ENCODE data around the gene CS.
A peak's percentile ranks its signal among the peaks of the same experiment; 100 is the strongest.
"Not testable (repeated sequence)": the region's sequence is repeated elsewhere in the genome, so short reads cannot be mapped to it uniquely, and the experiment has no call there.

CS gene

GRCh38 chr12:56299853-56300643, at the start of gene CS:
CS (minus strand) TSS chr12:56300330; CDS start chr12:56300201, 129 bp downstream.
- peak; percentile 97 for DNase-seq

- no peak for DNase-seq
These were observed 48.6 kb upstream of the CS start for GRCh38 chr12:56348776-56349175.

GRCh38 chr12:56347255-56347654, 47.1 kb upstream of the CS start:
- not testable (repeated sequence) for DNase-seq

DNA sequence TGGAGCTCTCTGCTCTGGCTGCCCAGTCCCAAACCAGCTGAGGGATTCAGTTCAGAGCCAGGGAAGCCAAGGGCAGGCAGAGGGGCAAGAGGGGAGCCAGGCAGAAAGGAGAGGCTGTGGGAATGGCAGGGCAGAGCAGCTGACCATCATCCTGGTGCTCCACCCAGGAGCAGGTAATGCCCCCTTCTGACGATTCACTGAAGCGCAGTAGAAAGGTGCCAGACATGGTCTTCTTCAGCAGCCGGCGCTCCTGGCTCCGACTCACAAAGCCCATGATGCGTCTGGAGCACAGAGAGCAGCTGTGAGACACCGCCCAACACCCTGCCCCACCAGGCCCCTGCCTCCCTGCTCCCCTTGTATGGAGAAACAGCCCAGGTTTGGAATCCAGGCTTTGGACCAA, 46.5 kb upstream of the CS start:
- no peak for DNase-seq

- not testable (repeated sequence) for DNase-seq
These were observed 42.2 kb upstream of the CS start for GRCh38 chr12:56342290-56342689.

DNA sequence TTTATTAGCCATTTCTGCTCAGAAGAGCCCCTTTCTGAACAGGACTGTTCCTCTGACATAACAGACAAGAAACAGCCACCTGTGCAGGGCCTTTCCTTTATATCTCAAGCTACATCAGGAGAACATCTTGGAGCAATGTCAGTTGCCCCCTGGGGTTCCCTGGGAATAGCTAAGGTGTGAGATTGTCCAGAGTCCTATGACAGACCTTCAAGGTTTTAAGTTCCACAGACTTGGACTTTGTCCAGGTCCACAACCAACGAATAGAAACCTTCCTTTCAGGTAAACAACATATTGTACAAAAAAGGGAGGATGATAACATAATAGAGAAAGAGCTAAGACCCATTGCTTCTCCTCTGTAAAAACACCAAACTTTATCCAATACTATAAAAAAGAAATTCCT, 41.5 kb upstream of the CS start:
- no peak for DNase-seq

GRCh38 chr12:56339158-56339422, 39.0 kb upstream of the CS start:
- no peak for DNase-seq

DNA sequence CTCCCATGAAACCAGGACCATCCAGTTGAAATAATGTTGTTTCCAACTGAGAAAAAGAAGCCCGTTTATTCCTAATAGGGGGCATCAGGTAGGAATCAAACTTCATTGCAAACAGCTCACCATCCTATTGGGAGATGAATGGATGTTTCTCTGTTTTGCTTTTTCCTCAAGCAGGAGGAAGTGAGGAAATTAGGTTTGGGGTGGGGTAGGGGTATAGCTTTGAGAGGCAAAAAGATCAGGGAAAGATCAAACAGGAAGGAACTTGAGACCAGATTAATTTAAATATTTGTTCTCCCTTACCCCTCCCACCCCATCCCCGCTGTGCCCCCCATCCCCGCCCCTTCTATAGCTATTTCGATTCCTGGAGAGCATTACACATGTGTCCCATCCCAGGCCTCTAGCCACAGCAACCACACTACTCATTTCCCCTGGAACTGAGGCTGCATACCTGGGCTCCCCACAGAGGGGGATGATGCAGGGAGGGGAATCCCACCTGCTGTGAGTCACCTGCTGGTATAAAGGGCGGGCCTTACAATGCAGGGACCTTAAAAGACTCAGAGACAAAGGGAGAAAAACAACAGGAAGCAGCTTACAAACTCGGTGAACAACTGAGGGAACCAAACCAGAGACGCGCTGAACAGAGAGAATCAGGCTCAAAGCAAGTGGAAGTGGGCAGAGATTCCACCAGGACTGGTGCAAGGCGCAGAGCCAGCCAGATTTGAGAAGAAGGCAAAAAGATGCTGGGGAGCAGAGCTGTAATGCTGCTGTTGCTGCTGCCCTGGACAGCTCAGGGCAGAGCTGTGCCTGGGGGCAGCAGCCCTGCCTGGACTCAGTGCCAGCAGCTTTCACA, 38.4 kb upstream of the CS start, which contains the start of gene IL23A:
Gene IL23A, plus strand, starts transcription at position 577 of the 850 bp plus-strand sequence. Its CDS starts 161 bp downstream, at position 738.
- DNase-seq, result peak; percentile 80

DNA sequence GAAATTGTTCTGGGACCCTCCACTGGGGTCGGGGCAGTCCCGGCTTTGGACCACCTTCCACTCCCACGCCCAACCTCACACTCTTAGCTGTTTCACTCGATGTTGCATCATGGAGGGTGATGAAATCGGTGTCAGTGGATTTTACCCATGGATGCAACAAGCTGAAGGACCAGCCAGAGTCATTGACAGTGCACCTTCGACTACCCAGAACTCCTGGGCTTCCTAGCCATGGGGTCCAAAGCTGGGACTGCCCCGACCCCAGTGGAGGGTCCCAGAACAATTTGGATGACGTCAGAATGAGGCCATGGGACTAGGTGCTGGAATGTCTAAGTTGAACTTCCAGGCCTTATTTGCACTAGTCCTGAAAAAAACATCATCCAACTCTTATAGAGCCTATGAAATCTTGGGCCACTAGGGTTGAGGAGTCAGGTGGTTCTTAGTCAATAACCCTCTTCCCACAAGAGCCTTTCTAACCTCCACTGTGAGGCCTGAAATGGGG, 37.7 kb upstream of the CS start:
- no peak for DNase-seq

DNA sequence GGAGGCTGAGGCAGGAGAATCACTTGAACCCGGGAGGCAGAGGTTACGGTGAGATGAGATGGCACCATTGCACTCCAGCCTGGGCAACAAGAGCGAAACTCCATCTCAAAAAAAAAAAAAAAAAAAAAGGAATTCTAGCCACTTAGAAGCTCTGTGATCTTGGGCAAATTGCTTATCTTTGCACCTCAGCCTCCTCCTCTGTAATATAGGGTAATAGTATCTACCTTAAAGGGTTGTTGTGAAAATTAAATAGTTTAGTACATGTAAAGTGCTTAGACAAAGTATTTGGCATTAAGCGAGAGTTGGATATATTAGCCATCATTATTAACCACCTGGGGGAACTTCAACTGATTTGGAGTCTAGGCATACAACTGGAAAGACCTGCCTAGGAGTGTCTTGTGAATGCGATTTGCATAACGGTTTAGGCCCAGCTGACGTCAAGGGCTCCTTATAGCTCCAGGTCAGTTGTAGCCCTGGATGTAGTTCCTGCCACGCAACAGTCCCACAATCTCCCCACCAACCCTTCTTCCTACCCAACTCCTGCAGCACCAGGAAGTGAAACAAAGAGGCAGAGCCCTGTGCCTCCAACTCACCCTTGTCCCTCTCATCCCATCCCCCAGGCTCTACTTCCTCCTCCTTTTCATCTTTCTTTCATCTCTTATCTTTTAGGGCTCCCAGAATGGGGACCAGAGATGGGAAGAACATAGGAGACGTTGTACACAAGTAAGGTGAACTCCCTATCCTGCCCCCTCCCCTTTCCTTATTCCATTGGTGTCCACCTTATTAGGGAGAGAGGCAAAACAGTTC, 36.4 kb upstream of the CS start:
- DNase-seq, result no peak

DNA sequence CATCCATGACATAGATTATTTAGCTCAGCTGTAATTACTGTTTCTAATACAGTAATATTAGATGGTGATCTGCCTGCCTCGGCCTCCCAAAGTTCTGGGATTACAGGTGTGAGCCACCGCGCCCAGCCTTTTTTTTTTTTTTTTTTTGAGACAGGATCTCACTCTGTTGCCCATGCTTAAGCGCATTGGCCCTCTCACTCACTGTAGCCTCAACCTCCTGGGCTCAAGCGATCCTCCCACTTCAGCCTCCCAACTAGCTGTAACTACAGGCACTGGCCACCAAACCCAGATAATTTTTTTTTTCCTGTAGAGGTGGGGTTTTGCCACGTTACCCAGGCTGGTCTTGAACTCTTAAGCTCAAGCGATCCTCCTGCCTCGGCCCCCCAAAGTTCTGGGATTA, 35.4 kb upstream of the CS start:
- DNase-seq, result not testable (repeated sequence)

GRCh38 chr12:56334490-56334793, 34.3 kb upstream of the CS start:
- DNase-seq, result no peak

DNA sequence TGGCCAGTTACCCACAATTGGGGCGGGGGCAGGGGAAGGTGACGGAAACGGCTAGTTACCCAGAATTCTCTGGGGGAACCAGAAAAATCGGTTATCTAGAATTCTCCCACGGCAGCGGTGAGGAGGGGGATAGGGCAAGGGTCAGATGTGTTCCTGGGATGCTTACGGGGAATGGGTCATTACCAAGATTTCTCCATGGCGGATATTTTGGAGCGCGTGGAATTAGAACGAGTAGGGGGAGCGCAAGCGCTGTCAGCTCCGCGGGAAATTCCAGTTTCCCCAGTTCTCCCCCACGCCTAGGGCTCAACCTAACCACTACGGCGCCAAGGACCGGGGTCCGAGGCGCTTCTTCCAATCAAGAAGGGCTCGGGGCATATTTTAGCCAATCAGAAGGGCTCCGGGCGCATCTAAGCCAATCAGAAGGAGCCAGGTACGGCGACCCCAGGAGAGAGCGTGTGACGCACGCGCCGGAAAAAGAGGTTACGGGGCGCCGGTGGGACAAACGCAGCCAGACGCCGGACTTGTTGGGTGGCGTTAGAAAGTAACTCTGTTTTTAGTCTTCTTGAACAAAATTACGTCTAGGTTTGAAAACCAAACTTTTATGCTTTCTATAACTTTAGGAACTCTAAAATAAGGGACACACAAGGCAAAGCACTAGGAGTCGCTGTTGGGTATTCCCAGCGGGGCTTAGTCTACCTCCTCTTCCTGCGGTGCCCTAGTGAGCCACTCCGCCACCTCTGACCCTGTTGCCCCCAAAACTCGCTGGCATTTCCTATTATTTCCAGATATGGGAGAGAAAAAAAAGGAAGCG, 33.8 kb upstream of the CS start, which contains the start of gene PAN2:
Gene PAN2, minus strand, starts transcription at position 322 of the 811 bp plus-strand sequence. CDS start 906 bp downstream, outside the sequence.
- peak; percentile 87 for DNase-seq

- DNase-seq, result no peak
These were observed 33.1 kb upstream of the CS start for GRCh38 chr12:56333197-56333678.

DNA sequence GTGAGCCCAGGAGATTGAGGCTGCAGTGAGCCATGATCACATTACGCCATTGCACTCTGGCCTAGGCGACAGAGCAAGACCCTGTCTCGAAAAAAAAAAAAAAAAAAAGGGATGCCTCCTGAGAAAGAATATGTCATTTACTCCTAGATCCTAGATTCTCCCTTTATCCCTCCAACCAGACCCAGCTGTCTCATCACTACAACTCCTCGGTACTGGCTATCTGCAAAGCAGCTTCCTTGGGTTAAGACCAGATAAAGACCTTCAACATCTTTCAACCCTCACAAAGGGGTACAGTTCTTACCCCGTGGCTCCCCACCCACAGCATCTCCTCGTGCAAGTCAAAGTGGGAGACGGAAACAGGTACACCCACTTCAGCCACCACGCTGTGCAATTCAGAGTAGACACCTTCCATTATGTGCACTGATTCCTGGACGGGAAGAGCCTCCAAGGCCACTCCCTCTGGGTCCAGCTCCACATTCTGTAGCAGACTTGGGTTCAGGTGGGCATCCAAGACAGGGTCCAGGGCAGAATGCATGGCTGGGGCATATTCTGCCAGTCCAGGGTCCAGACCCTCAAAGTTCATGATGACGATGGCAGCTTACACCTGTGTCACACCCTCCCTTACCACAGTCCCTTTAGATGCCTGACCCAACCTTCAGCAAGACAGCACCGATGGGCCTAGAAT, 32.5 kb upstream of the CS start:
- no peak for DNase-seq

DNA sequence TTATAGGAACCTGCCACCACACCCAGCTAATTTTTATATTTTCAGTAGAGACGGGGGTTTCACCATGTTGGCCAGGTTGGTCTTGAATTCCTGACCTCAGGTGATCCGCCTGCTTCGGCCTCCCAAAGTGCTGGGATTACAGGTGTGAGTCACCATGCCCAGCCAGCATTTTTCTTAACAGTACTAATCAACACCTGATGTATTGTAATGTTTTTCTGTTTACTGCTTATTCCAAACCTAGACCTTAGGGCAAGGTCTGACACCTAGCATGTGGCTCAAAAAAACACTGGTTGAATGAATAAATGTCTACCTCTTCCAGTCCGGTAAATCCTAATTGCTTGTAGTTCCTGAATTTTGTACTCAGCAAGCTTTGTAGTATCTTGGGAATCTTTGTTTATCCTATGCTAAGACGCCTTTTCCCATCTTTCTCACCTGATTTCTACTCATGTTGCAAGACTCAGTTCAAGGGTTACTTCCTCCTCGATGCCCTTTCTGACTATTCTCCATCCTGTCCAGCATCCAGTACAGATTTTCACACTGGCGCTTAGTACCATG, 30.9 kb upstream of the CS start:
- no peak for DNase-seq

DNA sequence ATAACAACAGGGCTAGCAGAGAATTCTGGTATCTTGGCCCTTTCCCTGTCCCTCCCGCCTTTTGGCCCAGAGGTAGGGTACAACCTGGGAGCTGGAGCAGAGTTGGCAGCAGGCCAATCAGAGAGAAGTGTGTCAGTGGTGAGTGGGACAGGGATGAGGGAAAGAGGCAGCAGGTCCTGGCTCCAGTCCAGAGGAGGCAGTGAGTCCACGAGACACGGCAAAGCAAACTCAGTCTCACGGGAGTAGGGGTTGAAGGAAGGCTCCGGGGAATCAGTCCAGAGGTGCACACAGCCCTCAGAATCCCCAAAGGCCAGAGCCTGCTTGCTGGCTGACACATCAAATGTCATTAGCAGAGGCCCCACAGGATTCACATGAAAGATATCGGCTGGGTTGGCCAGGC, 26.4 kb upstream of the CS start:
- no peak for DNase-seq

GRCh38 chr12:56326126-56326525, 26.0 kb upstream of the CS start:
- DNase-seq, result no peak

GRCh38 chr12:56324206-56324605, 24.1 kb upstream of the CS start:
- DNase-seq, result no peak

DNA sequence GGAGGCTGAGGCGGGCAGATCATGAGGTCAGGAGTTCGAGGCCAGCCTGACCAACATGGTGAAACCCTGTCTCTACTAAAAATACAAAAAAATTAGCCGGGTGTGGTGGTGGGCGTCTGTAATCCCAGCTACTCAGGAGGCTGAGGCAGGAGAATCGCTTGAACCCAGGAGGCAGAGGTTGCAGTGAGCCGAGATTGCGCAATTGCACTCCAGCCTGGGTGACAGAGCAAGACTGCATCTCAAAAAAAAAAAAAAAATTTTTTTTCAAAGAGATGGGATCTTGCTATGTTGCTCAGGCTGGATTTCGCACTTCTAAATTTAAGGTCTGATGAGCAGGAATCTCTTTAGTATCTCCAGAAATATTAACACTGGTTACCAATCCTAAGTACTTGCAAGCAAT, 21.5 kb upstream of the CS start:
- DNase-seq, result not testable (repeated sequence)

DNA sequence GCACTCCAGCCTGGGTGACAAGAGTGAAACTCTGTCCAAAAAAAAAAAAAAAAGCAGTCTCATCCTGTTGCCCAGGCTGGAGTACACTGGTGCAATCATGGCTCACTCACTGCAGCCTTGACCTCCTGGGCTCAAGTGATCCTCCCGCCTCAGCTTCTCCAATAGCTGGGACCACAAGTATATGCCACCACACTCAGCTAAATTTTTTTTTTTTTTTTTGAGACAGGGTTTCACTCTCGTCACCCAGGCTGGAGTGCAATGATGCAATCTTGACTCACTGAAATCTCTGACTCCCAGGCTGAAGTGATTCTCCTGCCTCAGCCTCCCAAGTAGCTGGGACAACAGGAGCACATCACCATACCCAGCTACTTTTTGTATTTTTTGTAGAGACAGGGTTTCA, 20.9 kb upstream of the CS start:
- no peak for DNase-seq
